Right lobe of liver (tissue), 6 donors: ENCODE results near the gene MYH14. TPM values are rescaled to one million over a fixed set of nuclear protein-coding genes. Genes with fewer than 3 reads are reported as not detected.
A peak's percentile ranks its signal among the peaks of the same experiment; 100 is the strongest.

Source experiments
- ATAC-seq, 4 donors: fragments of 200-7000 bp; cut with Tn5 transposase; one replicate each; pipeline ENCODE4 v1.9.1; 2020; ENCODE audit warnings: mild to moderate bottlenecking in 4 of 4, moderate library complexity in 4 of 4
- DNase-seq, 3 donors: peaks; one replicate each; pipeline ENCODE4 v3.0.0-alpha.2; 2020
- H3K27ac ChIP-seq, 3 donors: fragments of 200-600 bp; one replicate each; pipeline ENCODE4 v1.8.0; 2022
- H3K27me3 ChIP-seq, 2 donors: fragments of 200-600 bp; one replicate each; pipeline ENCODE4 v1.8.0; 2022
- H3K36me3 ChIP-seq, 4 donors: fragments of 200-600 bp; sonication (generic) in 1 of 4; one replicate each; pipeline versions ENCODE4 v1.5.1 to v1.8.0; 2017 to 2022; ENCODE audit warnings: control low read depth in 1 of 4
- H3K4me1 ChIP-seq, 4 donors: fragments of 200-600 bp; sonication (generic) in 1 of 4; one replicate each; pipeline versions ENCODE4 v1.5.1 to v1.8.0; 2017 to 2022; ENCODE audit warnings: control low read depth in 1 of 4
- H3K4me3 ChIP-seq, 3 donors: fragments of 200-600 bp; one replicate each; pipeline ENCODE4 v1.8.0; 2022
- H3K9me3 ChIP-seq, 4 donors: fragments of 200-600 bp; sonication (generic) in 1 of 4; one replicate each; pipeline versions ENCODE4 v1.5.1 to v1.8.0; 2017 to 2022; ENCODE audit warnings: control low read depth in 1 of 4
- CTCF ChIP-seq, 4 donors: fragments of 200-600 bp in 3 of 4; fragments of 450-650 bp in 1 of 4; IDR thresholded peaks; one replicate each; pipeline versions ENCODE4 v1.5.1 to v1.8.0; 2016 to 2022; ENCODE audit warnings: antibody characterized with exemption in 4 of 4, mild to moderate bottlenecking in 2 of 4
- POLR2A ChIP-seq: fragments of 450-650 bp; IDR thresholded peaks from one replicate; pipeline ENCODE4 v1.6.1; 2017; ENCODE audit warnings: antibody characterized with exemption, mild to moderate bottlenecking
- WGBS: methylation state at CpG from one replicate; pipeline ENCODE4 v1.1.6; 2018; ENCODE audit warnings: low coverage, low lambda C conversion rate; ENCODE audit not compliant: insufficient coverage; ENCODE audit errors: missing lambda C conversion rate; 5-methylcytosine and 5-hydroxymethylcytosine counted together
- intact Hi-C, 2 donors: fragments of 100-400 bp; cut with DNase I; formaldehyde crosslinking; loops; one replicate each; pipeline versions ENCODE4 v1.11.2 to v1.14.1; 2022
- total RNA-seq, 6 experiments: library from RNA; depleted of rRNA in 2 of 6; stranded (reverse); fragments of >200 nt in 2 of 6; fragmentation: NEBNext Ultra II Directional in 3 of 6; extraction: Animal tissue kit (Norgen Biotek cat#: 25700) in 3 of 6; gene quantifications; one replicate each; pipeline versions ENCODE4 v1.1.0 to v1.2.4, GENCODE V29; 2016 to 2023
- donor health status: DM: no; HTN: yes; CAD: no.
- donor health status: DM: no; HTN: no; CAD: no.
- donor health status: DM: no; HTN: no; CAD: no.
- donor health status: DM: no; HTN: yes; CAD: no.
- donor health status: DM: no; HTN: yes; CAD: no.

Gene MYH14
- total RNA-seq, 6 experiments from 2014 or later, result 49.1 to 89.0 (median 65.8) TPM

DNA sequence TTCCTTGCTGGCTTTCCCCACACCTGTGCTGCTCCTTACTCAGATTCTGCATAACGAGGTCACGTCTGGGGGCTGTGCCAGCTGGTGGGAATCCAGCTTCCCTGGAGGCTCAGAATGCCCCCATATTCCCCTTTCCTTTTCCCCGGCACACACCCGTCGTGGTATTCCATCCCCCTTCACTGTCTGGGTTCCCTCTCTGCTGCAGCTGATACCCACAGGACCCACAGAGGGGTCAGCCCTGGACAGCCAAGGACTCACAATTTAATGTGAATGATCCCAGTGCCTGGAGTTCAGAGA, 4.2 kb upstream of the MYH14 start:
- H3K9me3 ChIP-seq, result no peaks in the 10 kb centered on the region
- no peak for TF ChIP-seq CTCF (IDR thresholded peaks at IDR 0.05)
- TF ChIP-seq POLR2A, result no peak
- DNase-seq, result no peak
- no peaks in the 10 kb centered on the region for H3K36me3 ChIP-seq
- 0% methylated on average over 5 of the region's 5 CpGs for WGBS
- H3K27ac ChIP-seq, result no peak overlapping the region
- ATAC-seq, result no peak
- H3K27me3 ChIP-seq, result no peaks in the 10 kb centered on the region
- no peak overlapping the region for H3K4me3 ChIP-seq
- peaks cover 0 to 8% (median 3%) of the 10 kb centered on the region in 4 donors for H3K4me1 ChIP-seq
- intact Hi-C loops, result no loop called here

DNA sequence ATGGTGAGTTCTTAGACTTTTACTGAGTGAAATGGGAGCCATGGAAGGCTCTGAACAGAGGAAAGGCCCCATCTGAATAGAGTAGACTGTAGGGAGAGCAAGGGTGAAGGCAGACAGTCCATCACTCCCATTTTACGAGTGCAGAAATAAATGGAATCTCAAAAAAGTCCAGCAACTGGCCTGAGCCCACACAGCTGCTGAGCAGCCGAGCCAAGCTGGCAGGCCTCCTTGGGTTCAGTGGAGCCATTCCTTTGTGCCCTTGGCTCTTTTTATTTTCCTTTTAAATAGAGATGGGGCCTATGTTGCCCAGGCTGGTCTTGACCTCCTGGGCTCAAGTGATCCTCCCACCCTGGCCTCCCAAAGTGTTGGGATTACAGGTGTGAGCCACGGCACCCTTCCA, 1.0 kb upstream of the MYH14 start:
- H3K9me3 ChIP-seq, result no peaks in the 10 kb centered on the region
- peaks cover 0 to 21% (median 7%) of the 10 kb centered on the region in 4 donors for H3K4me1 ChIP-seq
- TF ChIP-seq POLR2A (no peak), CTCF (IDR thresholded peaks at IDR 0.05) (no peak)
- intact Hi-C loops, result no loop called here
- no peaks in the 10 kb centered on the region for H3K36me3 ChIP-seq
- H3K27ac ChIP-seq, result no peak overlapping the region
- H3K4me3 ChIP-seq, result no peak overlapping the region
- 100% methylated on average over 1 of the region's 3 CpGs for WGBS
- H3K27me3 ChIP-seq, result no peaks in the 10 kb centered on the region
- no peak for ATAC-seq
- DNase-seq, result no peak

DNA sequence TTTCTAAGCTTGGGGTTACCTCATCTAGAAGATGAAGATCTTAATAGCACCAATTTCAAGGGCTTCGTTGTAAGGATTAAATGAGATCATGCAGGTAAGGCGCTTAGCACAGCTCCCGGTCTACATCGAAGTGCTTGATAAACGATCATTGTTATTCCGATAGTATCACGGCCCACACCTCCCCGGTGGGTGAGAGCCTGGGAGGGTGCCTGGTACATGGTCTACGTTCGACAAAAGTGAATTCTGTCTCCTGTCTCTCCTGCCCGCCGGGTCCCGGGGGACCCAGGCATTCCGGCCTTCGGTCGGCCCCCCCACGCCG, 501 bp upstream of the MYH14 start:
- no peak for TF ChIP-seq CTCF (IDR thresholded peaks at IDR 0.05)
- TF ChIP-seq POLR2A, result no peak
- ATAC-seq (no peak), DNase-seq (no peak)
- peaks cover 0 to 21% (median 7%) of the 10 kb centered on the region in 4 donors for H3K4me1 ChIP-seq
- H3K27ac ChIP-seq, result no peak overlapping the region
- H3K27me3 ChIP-seq, result no peaks in the 10 kb centered on the region
- H3K9me3 ChIP-seq, result no peaks in the 10 kb centered on the region
- H3K4me3 ChIP-seq, result peak overlapping the region; percentile 61 to 76 (median 67)
- intact Hi-C loops, result no loop called here
- WGBS, result 38% methylated on average over 4 of the region's 18 CpGs
- no peaks in the 10 kb centered on the region for H3K36me3 ChIP-seq

DNA sequence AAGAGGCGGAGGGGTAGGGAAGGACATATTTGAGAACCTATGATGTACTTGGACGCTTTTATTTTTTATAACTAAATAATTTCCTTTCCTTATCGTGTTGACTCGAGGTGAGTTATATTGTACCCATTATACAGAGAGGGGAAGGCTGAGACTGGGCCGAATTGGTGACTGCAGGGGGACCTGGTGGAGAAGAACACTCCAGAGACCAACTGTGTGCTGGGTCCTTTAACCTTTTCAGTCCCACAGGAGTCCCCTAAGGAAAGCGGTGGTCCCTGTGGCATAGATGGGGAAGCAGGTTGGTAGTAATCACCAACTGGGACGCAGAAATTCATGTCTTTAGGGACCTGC, 633 bp downstream of the MYH14 start:
- peak overlapping the region; percentile 61 to 76 (median 67) for H3K4me3 ChIP-seq
- WGBS, result 41% methylated on average over 6 of the region's 7 CpGs
- TF ChIP-seq POLR2A (no peak), CTCF (IDR thresholded peaks at IDR 0.05) (no peak)
- intact Hi-C loops, result no loop called here
- H3K4me1 ChIP-seq, result peaks cover 0 to 15% (median 7%) of the 10 kb centered on the region in 4 donors
- no peak for DNase-seq
- H3K27me3 ChIP-seq, result no peaks in the 10 kb centered on the region
- H3K36me3 ChIP-seq, result no peaks in the 10 kb centered on the region
- no peaks in the 10 kb centered on the region for H3K9me3 ChIP-seq
- H3K27ac ChIP-seq, result peak overlapping the region in 2 of 3 donors; percentile 80 to 85
- ATAC-seq, result no peak
